ENCODE data around the gene ZNF532.

ZNF532 gene

GRCh38 chr18:58866773-58867150, 2.1 kb downstream of the ZNF532 start:
- H2AFZ ChIP-seq (ENCODE audit: low read depth, low read length) = no peak overlapping the region
- peaks cover 52% of the 10 kb centered on the region for H3K4me1 ChIP-seq (ENCODE audit: low read length)
- H3K27me3 ChIP-seq (ENCODE audit: low read depth, low read length) = no peaks in the 10 kb centered on the region
- H3K4me3 ChIP-seq (ENCODE audit: low read length) = no peak overlapping the region
- peaks cover 80% of the 10 kb centered on the region for H3K79me2 ChIP-seq (ENCODE audit: low read length)
- H3K9ac ChIP-seq (ENCODE audit: low read length) = no peak overlapping the region
- 0 out of 2 replicates have a peak, but pooled peaks cover 9% of the 10 kb centered on the region for H4K20me1 ChIP-seq (ENCODE audit: insufficient read depth, low read length)
- H3K4me2 ChIP-seq (ENCODE audit: low read length) = no peak overlapping the region
- TF ChIP-seq EZH2phosphoT487 (IDR thresholded peaks at IDR 0.05; ENCODE audit: low read depth) = no peak
- no peak for TF ChIP-seq CTCF (IDR thresholded peaks at IDR 0.05; ENCODE audit: low read depth, low read length)
- no peaks in the 10 kb centered on the region for H3K9me3 ChIP-seq (ENCODE audit: insufficient read depth, low read length)
- peaks cover 64% of the 10 kb centered on the region for H3K36me3 ChIP-seq (replicated peaks; ENCODE audit: low read depth, low read length)
- H3K27ac ChIP-seq (ENCODE audit: low read length) = no peak overlapping the region

GRCh38 chr18:58867281-58867961, 2.7 kb downstream of the ZNF532 start:
- TF ChIP-seq CTCF (IDR thresholded peaks at IDR 0.05; ENCODE audit: low read depth, low read length) = no peak
- TF ChIP-seq EZH2phosphoT487 (IDR thresholded peaks at IDR 0.05; ENCODE audit: low read depth) = no peak
- 0 out of 2 replicates have a peak, but pooled peaks cover 9% of the 10 kb centered on the region for H4K20me1 ChIP-seq (ENCODE audit: insufficient read depth, low read length)
- no peak overlapping the region for H3K9ac ChIP-seq (ENCODE audit: low read length)
- peaks cover 75% of the 10 kb centered on the region for H3K79me2 ChIP-seq (ENCODE audit: low read length)
- no peak overlapping the region for H3K27ac ChIP-seq (ENCODE audit: low read length)
- H3K36me3 ChIP-seq (replicated peaks; ENCODE audit: low read depth, low read length) = peaks cover 71% of the 10 kb centered on the region
- H3K27me3 ChIP-seq (ENCODE audit: low read depth, low read length) = no peaks in the 10 kb centered on the region
- no peak overlapping the region for H2AFZ ChIP-seq (ENCODE audit: low read depth, low read length)
- no peak overlapping the region for H3K4me3 ChIP-seq (ENCODE audit: low read length)
- peaks cover 45% of the 10 kb centered on the region for H3K4me1 ChIP-seq (ENCODE audit: low read length)
- H3K9me3 ChIP-seq (ENCODE audit: insufficient read depth, low read length) = no peaks in the 10 kb centered on the region
- H3K4me2 ChIP-seq (ENCODE audit: low read length) = no peak overlapping the region

- H3K4me3 ChIP-seq (ENCODE audit: low read length) = no peak overlapping the region
- no peak overlapping the region for H2AFZ ChIP-seq (ENCODE audit: low read depth, low read length)
- TF ChIP-seq EZH2phosphoT487 (IDR thresholded peaks at IDR 0.05; ENCODE audit: low read depth) (no peak), CTCF (IDR thresholded peaks at IDR 0.05; ENCODE audit: low read depth, low read length) (no peak)
- peaks cover 39% of the 10 kb centered on the region for H3K4me1 ChIP-seq (ENCODE audit: low read length)
- H3K27me3 ChIP-seq (ENCODE audit: low read depth, low read length) = no peaks in the 10 kb centered on the region
- H4K20me1 ChIP-seq (ENCODE audit: insufficient read depth, low read length) = 0 out of 2 replicates have a peak, but pooled peaks cover 9% of the 10 kb centered on the region
- peaks cover 72% of the 10 kb centered on the region for H3K36me3 ChIP-seq (replicated peaks; ENCODE audit: low read depth, low read length)
- no peaks in the 10 kb centered on the region for H3K9me3 ChIP-seq (ENCODE audit: insufficient read depth, low read length)
- H3K79me2 ChIP-seq (ENCODE audit: low read length) = peaks cover 67% of the 10 kb centered on the region
- no peak overlapping the region for H3K9ac ChIP-seq (ENCODE audit: low read length)
- H3K4me2 ChIP-seq (ENCODE audit: low read length) = no peak overlapping the region
- no peak overlapping the region for H3K27ac ChIP-seq (ENCODE audit: low read length)
Observed at GRCh38 chr18:58868440-58868839, 3.8 kb downstream of the ZNF532 start.

DNA sequence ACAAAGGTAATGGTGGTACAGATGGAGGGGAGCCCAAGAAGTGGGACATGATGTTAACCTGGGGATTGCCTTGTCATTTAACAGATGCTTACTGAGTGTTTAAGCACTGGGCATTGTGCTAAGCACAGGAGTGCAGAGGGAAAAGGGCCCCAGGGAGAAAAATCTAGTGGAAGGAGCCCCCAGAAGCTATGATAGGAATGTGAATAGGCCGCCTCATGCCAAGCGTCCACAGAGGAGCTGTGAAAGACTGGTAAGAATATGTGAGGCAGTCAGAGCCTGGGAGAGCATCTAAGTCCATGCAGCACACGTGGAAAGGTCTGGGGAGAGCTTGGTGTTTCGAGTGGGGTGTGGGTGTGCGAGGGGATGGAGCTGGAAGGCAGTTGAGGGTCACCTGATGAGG, 5.5 kb downstream of the ZNF532 start:
- Histone ChIP-seq H3K27me3 (ENCODE audit: low read depth, low read length) (no peaks in the 10 kb centered on the region), H3K4me2 (ENCODE audit: low read length) (peak overlapping the region; percentile 30), H3K4me1 (ENCODE audit: low read length) (peaks cover 25% of the 10 kb centered on the region), H3K9ac (ENCODE audit: low read length) (no peak overlapping the region), H4K20me1 (ENCODE audit: insufficient read depth, low read length) (0 out of 2 replicates have a peak, but pooled peaks cover 9% of the 10 kb centered on the region), H2AFZ (ENCODE audit: low read depth, low read length) (no peak overlapping the region), H3K79me2 (ENCODE audit: low read length) (peaks cover 65% of the 10 kb centered on the region), H3K4me3 (ENCODE audit: low read length) (no peak overlapping the region), H3K36me3 (replicated peaks; ENCODE audit: low read depth, low read length) (peaks cover 82% of the 10 kb centered on the region), H3K9me3 (ENCODE audit: insufficient read depth, low read length) (no peaks in the 10 kb centered on the region), H3K27ac (ENCODE audit: low read length) (no peak overlapping the region)
- TF ChIP-seq CTCF (IDR thresholded peaks at IDR 0.05; ENCODE audit: low read depth, low read length) (no peak), EZH2phosphoT487 (IDR thresholded peaks at IDR 0.05; ENCODE audit: low read depth) (no peak)

Measured in OCI-LY3 (cell line).